Fibroblast of lung (primary cell): ENCODE data around the gene APOBEC3F. TPM values are rescaled to one million over a fixed set of nuclear protein-coding genes. Genes with fewer than 3 reads are reported as not detected.
"Not testable (repeated sequence)": the region's sequence is repeated elsewhere in the genome, so short reads cannot be mapped to it uniquely, and the experiment has no call there.

Experiments used
- DNase-seq, 2 donors: peaks; one replicate each; pipeline versions ENCODE4 v3.0.0 to v3.0.0-alpha.2; 2010; ENCODE audit warnings: low read depth in 2 of 2
- H2AFZ ChIP-seq: 2 replicates; pipeline ENCODE4 v1.5.1; 2012; ENCODE audit warnings: low read length, control low read depth, inconsistent platforms
- H3K27ac ChIP-seq: 2 replicates; pipeline ENCODE4 v1.5.1; 2011; ENCODE audit warnings: low read length, control low read depth; ENCODE audit not compliant: insufficient read depth
- H3K27me3 ChIP-seq: 2 replicates; pipeline ENCODE4 v1.5.1; 2011; ENCODE audit warnings: mild to moderate bottlenecking, low read length; ENCODE audit not compliant: control insufficient read depth, insufficient read depth
- H3K36me3 ChIP-seq: 2 replicates; pipeline ENCODE4 v1.5.1; 2011; ENCODE audit warnings: low read length; ENCODE audit not compliant: control insufficient read depth, insufficient read depth
- H3K4me1 ChIP-seq: 2 replicates; pipeline ENCODE4 v1.5.1; 2011; ENCODE audit warnings: low read length; ENCODE audit not compliant: control insufficient read depth, insufficient read depth; ENCODE audit errors: extremely low read depth
- H3K4me2 ChIP-seq: 2 replicates; pipeline ENCODE4 v1.5.1; 2011; ENCODE audit warnings: low read length, control low read depth; ENCODE audit not compliant: insufficient read depth; ENCODE audit errors: extremely low read depth
- H3K4me3 ChIP-seq, 4 experiments: fragments of 200-600 bp in 1 of 4; sonication (generic) in 1 of 4; replicated peaks in 1 of 4; 2 replicates each; pipeline ENCODE4 v1.5.1; 2011 to 2016; ENCODE audit warnings: low read length in 4 of 4, low read depth in 3 of 4, mild to moderate bottlenecking in 3 of 4, control low read depth in 2 of 4, inconsistent platforms in 1 of 4, mixed read lengths in 1 of 4; ENCODE audit not compliant: insufficient read depth in 1 of 4; ENCODE audit errors: control extremely low read depth in 1 of 4
- H3K79me2 ChIP-seq: 2 replicates; pipeline ENCODE4 v1.5.1; 2012; ENCODE audit warnings: mild to moderate bottlenecking, low read length, inconsistent platforms; ENCODE audit not compliant: control insufficient read depth, insufficient read depth
- H3K9ac ChIP-seq: 2 replicates; pipeline ENCODE4 v1.5.1; 2011; ENCODE audit warnings: mild to moderate bottlenecking, low read length, control low read depth; ENCODE audit not compliant: insufficient read depth
- H3K9me3 ChIP-seq: 2 replicates; pipeline ENCODE4 v1.5.1; 2012; ENCODE audit warnings: low read depth, low read length; ENCODE audit not compliant: control insufficient read depth, insufficient read depth
- H4K20me1 ChIP-seq: 2 replicates; pipeline ENCODE4 v1.5.1; 2011; ENCODE audit warnings: low read length; ENCODE audit not compliant: control insufficient read depth, insufficient read depth; ENCODE audit errors: extremely low read depth
- EZH2 ChIP-seq: IDR thresholded peaks from 2 replicates; pipeline ENCODE4 v1.5.1; 2012; ENCODE audit warnings: low read length, control low read depth, mild to moderate bottlenecking; ENCODE audit errors: missing control alignments
- polyA plus RNA-seq, 2 donors: library from polyadenylated mRNA; depleted of rRNA in 1 of 2; stranded (reverse) in 1 of 2; unstranded in 1 of 2; fragments of >200 nt; gene quantifications; 2 replicates each; pipeline ENCODE4 v1.2.1, GENCODE V29; 2011 to 2012; ENCODE audit warnings: missing spikeins in 1 of 2
- total RNA-seq: library from RNA; depleted of rRNA; stranded (reverse); fragments of >200 nt; gene quantifications from 2 replicates; pipeline ENCODE4 v1.2.1, GENCODE V29; 2014
- TF ChIP-seq, protein P1 (sequence below), 2 donors: IDR thresholded peaks in 1 of 2; conservative IDR thresholded peaks in 1 of 2; 1 replicate in 1 of 2; 2 replicates in 1 of 2; pipeline ENCODE4 v1.5.1; 2011 to 2012; ENCODE audit warnings: low read length in 2 of 2, control low read depth in 1 of 2, inconsistent platforms in 1 of 2, low read depth in 1 of 2, mild to moderate bottlenecking in 1 of 2

APOBEC3F gene
- total and polyA plus RNA-seq, 2 donors (not counting 1 experiment from before 2014, with no cell fraction given) = 6.3 to 7.8 TPM

DNA sequence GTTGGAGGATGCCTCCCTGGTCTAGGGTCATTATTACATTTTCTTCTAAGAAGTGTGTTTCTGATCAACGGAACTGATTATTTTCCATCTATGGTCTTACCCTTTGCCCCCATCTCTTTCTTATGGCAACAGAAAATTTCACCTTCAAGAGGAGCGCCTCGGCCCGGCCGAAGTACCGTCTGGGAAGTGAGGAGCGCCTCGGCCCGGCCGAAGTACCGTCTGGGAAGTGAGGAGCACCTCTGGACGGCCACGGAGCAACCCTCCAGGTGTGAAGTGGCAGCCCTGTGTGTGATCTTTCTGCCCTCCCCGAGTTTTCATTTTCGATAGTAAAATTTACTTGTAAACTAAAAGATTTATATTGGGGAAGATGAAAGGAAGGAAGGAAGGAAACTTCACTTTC is 29.7 kb upstream of the APOBEC3F start:
- no peaks in the 10 kb centered on the region for H3K9me3 ChIP-seq
- no peak overlapping the region for H3K4me2 ChIP-seq
- H3K36me3 ChIP-seq = no peaks in the 10 kb centered on the region
- H3K4me1 ChIP-seq = peaks cover 4% of the 10 kb centered on the region
- TF ChIP-seq EZH2 = no peak
- no peaks in the 10 kb centered on the region for H3K27me3 ChIP-seq
- no peak overlapping the region for H3K27ac ChIP-seq
- H3K9ac ChIP-seq = no peak overlapping the region
- no peak overlapping the region for H2AFZ ChIP-seq
- peaks cover 8% of the 10 kb centered on the region for H3K79me2 ChIP-seq
- no peaks in the 10 kb centered on the region for H4K20me1 ChIP-seq
- no peak for DNase-seq
- H3K4me3 ChIP-seq = no peak overlapping the region

DNA sequence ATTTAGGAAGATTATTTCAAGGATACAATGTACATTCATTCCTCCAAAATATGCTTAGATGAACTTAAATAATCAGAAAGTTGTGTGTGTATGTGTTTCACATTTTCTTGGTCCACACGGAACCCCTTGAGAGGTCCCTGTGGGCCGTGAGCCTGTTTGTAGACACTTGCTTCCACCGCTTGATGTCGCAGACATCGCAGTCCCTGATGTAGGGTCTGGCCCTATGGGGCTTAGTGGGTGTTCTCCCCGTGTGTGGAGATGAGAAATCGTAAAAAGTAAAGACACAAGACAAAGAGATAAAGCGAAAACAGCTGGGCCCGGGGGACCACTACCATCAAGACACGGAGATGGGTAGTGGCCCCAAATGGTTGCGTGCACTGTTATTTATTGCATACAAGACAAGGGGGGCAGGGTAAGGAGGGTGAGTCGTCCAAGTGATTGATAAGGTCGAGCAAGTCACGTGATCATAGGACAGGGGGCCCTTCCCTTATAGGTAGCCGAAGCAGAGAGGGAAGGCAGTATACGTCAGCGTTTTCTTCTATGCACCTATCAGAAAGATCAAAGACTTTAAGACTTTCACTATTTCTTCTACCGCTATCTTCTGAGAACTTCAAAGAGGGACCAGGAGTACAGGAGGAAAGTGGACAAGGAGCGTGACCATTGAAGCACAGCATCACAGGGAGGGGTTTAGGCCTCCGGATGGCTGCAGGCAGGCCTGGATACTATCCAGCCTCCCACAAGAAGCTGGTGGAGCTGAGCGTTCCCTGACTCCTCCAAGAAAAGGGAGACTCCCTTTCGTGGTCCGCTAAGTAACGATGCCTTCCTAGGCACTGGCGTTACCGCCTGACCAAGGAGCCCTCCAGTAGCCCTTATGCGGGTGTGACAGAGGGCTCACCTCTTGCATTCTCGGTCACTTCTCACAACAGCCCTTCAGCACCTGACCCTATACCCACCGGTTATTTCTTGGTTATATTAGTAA is 27.8 kb upstream of the APOBEC3F start:
- Histone ChIP-seq H3K4me3 (no peak overlapping the region), H3K9ac (no peak overlapping the region), H3K4me1 (peaks cover 4% of the 10 kb centered on the region), H3K4me2 (no peak overlapping the region), H4K20me1 (no peaks in the 10 kb centered on the region), H3K27ac (no peak overlapping the region), H3K9me3 (no peaks in the 10 kb centered on the region), H2AFZ (no peak overlapping the region), H3K79me2 (peaks cover 12% of the 10 kb centered on the region), H3K36me3 (peaks cover 2% of the 10 kb centered on the region), H3K27me3 (no peaks in the 10 kb centered on the region)
- no peak for DNase-seq
- TF ChIP-seq, protein P1, sequence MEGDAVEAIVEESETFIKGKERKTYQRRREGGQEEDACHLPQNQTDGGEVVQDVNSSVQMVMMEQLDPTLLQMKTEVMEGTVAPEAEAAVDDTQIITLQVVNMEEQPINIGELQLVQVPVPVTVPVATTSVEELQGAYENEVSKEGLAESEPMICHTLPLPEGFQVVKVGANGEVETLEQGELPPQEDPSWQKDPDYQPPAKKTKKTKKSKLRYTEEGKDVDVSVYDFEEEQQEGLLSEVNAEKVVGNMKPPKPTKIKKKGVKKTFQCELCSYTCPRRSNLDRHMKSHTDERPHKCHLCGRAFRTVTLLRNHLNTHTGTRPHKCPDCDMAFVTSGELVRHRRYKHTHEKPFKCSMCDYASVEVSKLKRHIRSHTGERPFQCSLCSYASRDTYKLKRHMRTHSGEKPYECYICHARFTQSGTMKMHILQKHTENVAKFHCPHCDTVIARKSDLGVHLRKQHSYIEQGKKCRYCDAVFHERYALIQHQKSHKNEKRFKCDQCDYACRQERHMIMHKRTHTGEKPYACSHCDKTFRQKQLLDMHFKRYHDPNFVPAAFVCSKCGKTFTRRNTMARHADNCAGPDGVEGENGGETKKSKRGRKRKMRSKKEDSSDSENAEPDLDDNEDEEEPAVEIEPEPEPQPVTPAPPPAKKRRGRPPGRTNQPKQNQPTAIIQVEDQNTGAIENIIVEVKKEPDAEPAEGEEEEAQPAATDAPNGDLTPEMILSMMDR (conservative IDR thresholded peaks at IDR 0.05 in 1 of 2, IDR thresholded peaks at IDR 0.05 in 1 of 2; ENCODE audit: low read depth in 1 of 2, low read length in 2 of 2) = no peak
- no peak for TF ChIP-seq EZH2

DNA sequence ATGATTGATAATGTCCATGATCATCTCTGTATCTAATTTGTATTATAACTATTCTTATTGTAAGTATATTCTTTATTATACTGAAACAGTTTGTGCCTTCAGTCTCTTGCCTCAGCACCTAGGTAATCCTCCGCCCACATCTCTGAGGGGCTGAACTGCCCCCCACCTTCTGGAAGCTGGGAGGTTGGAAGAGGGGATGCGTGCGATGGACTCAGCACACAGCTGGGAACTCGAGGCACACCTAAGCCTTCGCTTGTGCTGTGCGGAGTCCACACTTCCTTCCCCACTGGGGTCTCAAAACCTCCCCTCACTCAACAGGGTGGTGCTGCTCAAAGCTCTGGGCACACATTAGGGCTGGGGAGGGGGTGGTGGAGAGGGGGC is 27.1 kb upstream of the APOBEC3F start:
- H3K4me2 ChIP-seq = peak overlapping the region; percentile 40
- not testable (repeated sequence) for H3K9ac ChIP-seq, H3K27ac ChIP-seq

More for the DNA sequence above, 27.1 kb upstream of the APOBEC3F start:
- H3K9me3 ChIP-seq, H3K36me3 ChIP-seq, H4K20me1 ChIP-seq, H3K27me3 ChIP-seq, H3K4me1 ChIP-seq, DNase-seq: not testable (repeated sequence)
- peaks cover 12% of the 10 kb centered on the region for H3K79me2 ChIP-seq
- peak overlapping the region in 2 of 4 experiments; percentile 71 to 73 for H3K4me3 ChIP-seq
- peak overlapping the region; percentile 16 for H2AFZ ChIP-seq
